ENCODE data around the gene EGFR. TPM values are rescaled to one million over a fixed set of nuclear protein-coding genes. Genes with fewer than 3 reads are reported as not detected.

The EGFR gene
- polyA plus RNA-seq, 1 of the 3 experiments (the other 2 are of a cell fraction), result 37.6 TPM

DNA sequence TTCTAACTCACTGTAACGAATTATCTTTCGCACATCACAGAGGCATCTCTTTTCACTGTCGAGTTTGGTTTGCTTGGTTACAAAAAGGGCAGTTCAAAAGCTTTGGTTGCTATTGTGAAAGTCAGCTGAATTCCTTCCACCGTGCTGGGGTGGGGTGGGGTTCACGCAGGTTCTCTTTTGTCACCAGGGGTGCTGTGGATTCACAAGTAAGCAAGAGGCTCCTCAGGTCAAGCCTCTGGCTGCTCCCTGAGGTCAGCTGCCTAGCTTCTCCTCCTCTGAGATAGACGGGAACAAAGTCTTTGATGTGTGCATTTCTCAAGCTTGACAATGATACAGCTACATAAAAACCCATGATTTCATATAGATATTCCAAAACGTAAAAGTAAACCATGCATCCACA, 47.7 kb downstream of the EGFR start (continued):
- TF ChIP-seq ZBTB33 (IDR thresholded peaks at IDR 0.05; ENCODE audit: borderline replicate concordance, low read depth), result no peak
- TF ChIP-seq EP300 (IDR thresholded peaks at IDR 0.05; ENCODE audit: borderline replicate concordance in 1 of 2, low read depth in 1 of 2, low read length in 1 of 2), result no peak
- TF ChIP-seq TAF1 (IDR thresholded peaks at IDR 0.05; ENCODE audit: borderline replicate concordance, low read depth, low read length), result no peak
- TF ChIP-seq YY1 (IDR thresholded peaks at IDR 0.05; ENCODE audit: low read depth), result no peak

DNA sequence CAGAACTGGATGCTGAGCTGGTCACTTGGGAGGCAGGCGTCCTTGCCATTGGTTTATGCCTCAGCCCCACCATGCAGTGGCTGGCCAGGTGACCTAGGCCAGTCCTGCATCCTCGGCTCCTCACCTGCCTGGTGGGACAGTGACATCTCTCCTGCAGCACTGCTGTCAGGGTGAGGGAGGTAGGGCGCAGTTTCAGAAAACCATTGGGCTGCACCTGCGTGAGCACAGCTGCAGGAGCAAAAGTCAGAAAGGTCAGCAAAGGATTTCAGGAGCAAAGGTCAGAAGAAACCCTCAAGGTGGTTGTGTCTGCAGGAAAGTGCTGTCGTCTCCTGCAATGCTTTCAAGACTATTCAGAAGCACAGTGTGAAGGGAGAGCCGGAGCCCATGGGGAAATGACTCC, 48.1 kb downstream of the EGFR start:
- Histone ChIP-seq H3K27ac (ENCODE audit: low read depth in 2 of 2, low read length in 1 of 2) (peak overlapping the region in 1 of 2 experiments; percentile 97; a peak in 2 of 4 replicates), H4K20me1 (ENCODE audit: insufficient read depth) (no peaks in the 10 kb centered on the region; the same call in 1 of the 2 replicates), H3K27me3 (ENCODE audit: insufficient read depth) (no peaks in the 10 kb centered on the region), H3K4me1 (ENCODE audit: control insufficient read depth in 1 of 2, insufficient read depth in 2 of 2, low read depth in 1 of 2, low read length in 1 of 2) (peaks cover 11 to 52% of the 10 kb centered on the region in 2 experiments), H3K79me2 (ENCODE audit: insufficient read depth) (peaks cover 84% of the 10 kb centered on the region), H3K4me3 (ENCODE audit: low read depth in 2 of 2, low read length in 1 of 2) (no peak overlapping the region), H3K9ac (no peak overlapping the region), H3F3A (replicated peaks; ENCODE audit: insufficient read depth) (peaks cover 42% of the 10 kb centered on the region), H2AFZ (ENCODE audit: low read depth) (no peak overlapping the region), H3K36me3 (replicated peaks in 1 of 2; ENCODE audit: control insufficient read depth in 1 of 2, insufficient read depth in 2 of 2, low read length in 1 of 2) (peaks cover 3 to 32% of the 10 kb centered on the region in 2 experiments), H3K4me2 (peak overlapping the region; percentile 72), H3K9me3 (no peaks in the 10 kb centered on the region), H3K9me2 (no peaks in the 10 kb centered on the region)
- ChIA-PET POLR2A (no interaction called here), CTCF (interaction anchor here (1.0 to 2.4 kb wide), 4 partner anchors 46 to 278 kb away, joined by 3 to 13 read pairs (median 4); no protein-coding TSS in a partner anchor)
- WGBS (ENCODE audit: low lambda C conversion rate), result 87% methylated on average over 5 of the region's 6 CpGs
- TF ChIP-seq YY1 (IDR thresholded peaks at IDR 0.05; ENCODE audit: low read depth) (no peak), NRF1 (IDR thresholded peaks at IDR 0.05; ENCODE audit: low read depth, low read length) (no peak), EZH2phosphoT487 (IDR thresholded peaks at IDR 0.05; ENCODE audit: borderline replicate concordance, low read depth) (no peak), EP300 (IDR thresholded peaks at IDR 0.05; ENCODE audit: borderline replicate concordance in 1 of 2, low read depth in 1 of 2, low read length in 1 of 2) (no peak), ZBTB33 (IDR thresholded peaks at IDR 0.05; ENCODE audit: borderline replicate concordance, low read depth) (no peak)
- no peak for DNase-seq

GRCh38 chr7:55067748-55068147, 48.9 kb downstream of the EGFR start:
- Histone ChIP-seq H3K9ac (no peak overlapping the region), H3K27ac (ENCODE audit: low read depth in 2 of 2, low read length in 1 of 2) (no peak overlapping the region), H3K4me1 (ENCODE audit: control insufficient read depth in 1 of 2, insufficient read depth in 2 of 2, low read depth in 1 of 2, low read length in 1 of 2) (peaks cover 15 to 61% of the 10 kb centered on the region in 2 experiments), H3K9me2 (no peaks in the 10 kb centered on the region), H3K9me3 (no peaks in the 10 kb centered on the region), H3K27me3 (ENCODE audit: insufficient read depth) (no peaks in the 10 kb centered on the region), H4K20me1 (ENCODE audit: insufficient read depth) (no peaks in the 10 kb centered on the region; the same call in 1 of the 2 replicates), H3K4me2 (no peak overlapping the region), H3K36me3 (replicated peaks in 1 of 2; ENCODE audit: control insufficient read depth in 1 of 2, insufficient read depth in 2 of 2, low read length in 1 of 2) (peaks cover 3 to 32% of the 10 kb centered on the region in 2 experiments), H3K4me3 (ENCODE audit: low read depth in 2 of 2, low read length in 1 of 2) (no peak overlapping the region), H3F3A (replicated peaks; ENCODE audit: insufficient read depth) (peaks cover 45% of the 10 kb centered on the region), H2AFZ (ENCODE audit: low read depth) (no peak overlapping the region), H3K79me2 (ENCODE audit: insufficient read depth) (peaks cover 84% of the 10 kb centered on the region)
- 97% methylated on average over 14 of the region's 14 CpGs for WGBS (ENCODE audit: low lambda C conversion rate)
- ChIA-PET CTCF (no interaction called here), POLR2A (no interaction called here)
- DNase-seq, result no peak
- TF ChIP-seq YY1 (IDR thresholded peaks at IDR 0.05; ENCODE audit: low read depth) (no peak), CHD2 (IDR thresholded peaks at IDR 0.05; ENCODE audit: low read length, partially characterized antibody) (no peak), TAF1 (IDR thresholded peaks at IDR 0.05; ENCODE audit: borderline replicate concordance, low read depth, low read length) (no peak), SMC3 (IDR thresholded peaks at IDR 0.05; ENCODE audit: low read depth, low read length) (no peak), FOSL2 (IDR thresholded peaks at IDR 0.05; ENCODE audit: borderline replicate concordance, low read depth) (no peak), FOXJ3 (CRISPR knock-in tag; IDR thresholded peaks at IDR 0.05) (no peak), MAX (IDR thresholded peaks at IDR 0.05; ENCODE audit: low read depth) (no peak), NFIC (IDR thresholded peaks at IDR 0.05; ENCODE audit: borderline replicate concordance) (no peak), REST (IDR thresholded peaks at IDR 0.05; ENCODE audit: low read depth, low read length) (no peak)
- TF ChIP-seq, protein P1, sequence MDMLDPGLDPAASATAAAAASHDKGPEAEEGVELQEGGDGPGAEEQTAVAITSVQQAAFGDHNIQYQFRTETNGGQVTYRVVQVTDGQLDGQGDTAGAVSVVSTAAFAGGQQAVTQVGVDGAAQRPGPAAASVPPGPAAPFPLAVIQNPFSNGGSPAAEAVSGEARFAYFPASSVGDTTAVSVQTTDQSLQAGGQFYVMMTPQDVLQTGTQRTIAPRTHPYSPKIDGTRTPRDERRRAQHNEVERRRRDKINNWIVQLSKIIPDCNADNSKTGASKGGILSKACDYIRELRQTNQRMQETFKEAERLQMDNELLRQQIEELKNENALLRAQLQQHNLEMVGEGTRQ (IDR thresholded peaks at IDR 0.05; ENCODE audit: borderline replicate concordance, low read depth, low read length), result no peak

All from SK-N-SH (cell line).